Gastrocnemius medialis (tissue), 4 donors: ENCODE measurements around the gene AKR7A3. TPM values are rescaled to one million over a fixed set of nuclear protein-coding genes. Genes with fewer than 3 reads are reported as not detected.
"Not testable (repeated sequence)": the region's sequence is repeated elsewhere in the genome, so short reads cannot be mapped to it uniquely, and the experiment has no call there.

Experiments used
- ATAC-seq, 2 donors: fragments of 150-250 bp; one replicate each; pipeline ENCODE4 v1.9.1; 2016
- DNase-seq, 2 donors: peaks; one replicate each; pipeline ENCODE4 v3.0.0-alpha.2; 2019
- H3K27ac ChIP-seq, 4 donors: fragments of 200-600 bp; sonication (generic); 1 replicate in 1 of 4; 2 replicates in 3 of 4; pipeline ENCODE4 v1.5.1; 2016 to 2018; ENCODE audit warnings: mild to moderate bottlenecking in 2 of 4, moderate library complexity in 1 of 4
- H3K27me3 ChIP-seq, 3 donors: fragments of 200-600 bp; sonication (generic) in 2 of 3; 1 replicate in 1 of 3; 2 replicates in 2 of 3; pipeline versions ENCODE4 v1.5.1 to v1.6.0; 2016 to 2019; ENCODE audit warnings: mild to moderate bottlenecking in 1 of 3, moderate library complexity in 1 of 3
- H3K36me3 ChIP-seq, 2 donors: fragments of 200-600 bp; sonication (generic) in 1 of 2; one replicate each; pipeline ENCODE4 v1.5.1; 2017 to 2018
- H3K4me1 ChIP-seq, 2 donors: fragments of 200-600 bp; sonication (generic) in 1 of 2; one replicate each; pipeline ENCODE4 v1.5.1; 2016 to 2017; ENCODE audit warnings: mild to moderate bottlenecking in 2 of 2
- H3K4me3 ChIP-seq, 4 donors: fragments of 200-600 bp; sonication (generic) in 3 of 4; 1 replicate in 1 of 4; 2 replicates in 3 of 4; pipeline ENCODE4 v1.5.1; 2016 to 2019; ENCODE audit warnings: mild to moderate bottlenecking in 2 of 4
- H3K9me3 ChIP-seq, 3 donors: fragments of 200-600 bp; sonication (generic) in 2 of 3; 1 replicate in 1 of 3; 2 replicates in 2 of 3; pipeline ENCODE4 v1.5.1; 2016 to 2019
- POLR2A ChIP-seq, 2 donors: fragments of 450-650 bp; IDR thresholded peaks; one replicate each; pipeline ENCODE4 v1.6.1; 2017; ENCODE audit warnings: antibody characterized with exemption in 2 of 2, mild to moderate bottlenecking in 2 of 2, moderate library complexity in 2 of 2
- in situ Hi-C, 4 donors: fragments of 200-750 bp; cut with MboI; loops; one replicate each; pipeline versions ENCODE4 v1.15.0 to v1.8.0; 2017; ENCODE audit warnings: low sequenced_read_pairs in 4 of 4
- intact Hi-C: fragments of 100-400 bp; cut with DNase I; formaldehyde crosslinking; loops from one replicate; pipeline ENCODE4 v1.15.1; 2023; ENCODE audit warnings: low total_unique reads
- total RNA-seq, 4 donors: library from RNA; depleted of rRNA; stranded (reverse); fragments of >200 nt; gene quantifications; one replicate each; pipeline versions ENCODE4 v1.1.0 to v1.2.3, GENCODE V29; 2016
- TF ChIP-seq, protein P1 (sequence below), 5 experiments: fragments of 450-650 bp in 3 of 5; fragments of 200-600 bp in 2 of 5; sonication (generic) in 2 of 5; IDR thresholded peaks in 4 of 5; conservative IDR thresholded peaks in 1 of 5; 1 replicate in 4 of 5; 2 replicates in 1 of 5; pipeline ENCODE4 v1.5.1; 2016 to 2019; ENCODE audit warnings: antibody characterized with exemption in 5 of 5, mild to moderate bottlenecking in 3 of 5, moderate library complexity in 3 of 5

The AKR7A3 gene
- total RNA-seq, 4 donors from 2014 or later, result 0.17 to 0.61 (median 0.32) TPM

GRCh38 chr1:19287436-19288185, 959 bp downstream of the AKR7A3 start:
- Histone ChIP-seq H3K27me3 (no peaks in the 10 kb centered on the region), H3K4me3 (no peak overlapping the region), H3K9me3 (no peaks in the 10 kb centered on the region), H3K27ac (no peak overlapping the region), H3K36me3 (no peaks in the 10 kb centered on the region), H3K4me1 (peaks cover 5% of the 10 kb centered on the region in 2 donors)
- no peak for TF ChIP-seq POLR2A (IDR thresholded peaks at IDR 0.05)
- TF ChIP-seq, protein P1, sequence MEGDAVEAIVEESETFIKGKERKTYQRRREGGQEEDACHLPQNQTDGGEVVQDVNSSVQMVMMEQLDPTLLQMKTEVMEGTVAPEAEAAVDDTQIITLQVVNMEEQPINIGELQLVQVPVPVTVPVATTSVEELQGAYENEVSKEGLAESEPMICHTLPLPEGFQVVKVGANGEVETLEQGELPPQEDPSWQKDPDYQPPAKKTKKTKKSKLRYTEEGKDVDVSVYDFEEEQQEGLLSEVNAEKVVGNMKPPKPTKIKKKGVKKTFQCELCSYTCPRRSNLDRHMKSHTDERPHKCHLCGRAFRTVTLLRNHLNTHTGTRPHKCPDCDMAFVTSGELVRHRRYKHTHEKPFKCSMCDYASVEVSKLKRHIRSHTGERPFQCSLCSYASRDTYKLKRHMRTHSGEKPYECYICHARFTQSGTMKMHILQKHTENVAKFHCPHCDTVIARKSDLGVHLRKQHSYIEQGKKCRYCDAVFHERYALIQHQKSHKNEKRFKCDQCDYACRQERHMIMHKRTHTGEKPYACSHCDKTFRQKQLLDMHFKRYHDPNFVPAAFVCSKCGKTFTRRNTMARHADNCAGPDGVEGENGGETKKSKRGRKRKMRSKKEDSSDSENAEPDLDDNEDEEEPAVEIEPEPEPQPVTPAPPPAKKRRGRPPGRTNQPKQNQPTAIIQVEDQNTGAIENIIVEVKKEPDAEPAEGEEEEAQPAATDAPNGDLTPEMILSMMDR (IDR thresholded peaks at IDR 0.05 in 4 of 5, conservative IDR thresholded peaks at IDR 0.05 in 1 of 5), result no peak
- DNase-seq, result no peak
- in situ Hi-C loops (no loop called here), intact Hi-C loops (no loop called here)
- no peak for ATAC-seq

DNA sequence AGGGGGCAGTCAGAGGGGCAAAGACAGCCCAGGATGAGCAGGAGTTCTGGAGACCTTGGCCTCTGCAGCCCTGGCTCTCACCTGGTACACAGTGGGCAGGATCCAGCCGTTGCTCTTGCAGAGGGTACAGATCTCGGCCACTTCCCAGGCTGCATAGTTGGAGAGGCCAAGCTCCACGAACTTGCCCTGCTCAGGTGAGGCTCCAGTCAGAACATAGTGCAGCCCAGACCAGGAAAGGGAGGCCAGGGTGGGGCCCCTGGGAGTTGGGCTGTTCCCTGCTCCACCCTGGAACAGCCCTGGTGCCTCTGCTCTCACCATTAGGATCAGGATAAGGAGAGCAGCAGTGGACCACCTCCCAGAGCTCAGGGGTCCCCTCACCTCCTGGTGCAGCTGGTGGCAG, 2.8 kb downstream of the AKR7A3 start:
- intact Hi-C loops, H3K36me3 ChIP-seq, DNase-seq, ATAC-seq, H3K27me3 ChIP-seq, in situ Hi-C loops, H3K9me3 ChIP-seq, H3K4me3 ChIP-seq, H3K27ac ChIP-seq, H3K4me1 ChIP-seq: not testable (repeated sequence)

DNA sequence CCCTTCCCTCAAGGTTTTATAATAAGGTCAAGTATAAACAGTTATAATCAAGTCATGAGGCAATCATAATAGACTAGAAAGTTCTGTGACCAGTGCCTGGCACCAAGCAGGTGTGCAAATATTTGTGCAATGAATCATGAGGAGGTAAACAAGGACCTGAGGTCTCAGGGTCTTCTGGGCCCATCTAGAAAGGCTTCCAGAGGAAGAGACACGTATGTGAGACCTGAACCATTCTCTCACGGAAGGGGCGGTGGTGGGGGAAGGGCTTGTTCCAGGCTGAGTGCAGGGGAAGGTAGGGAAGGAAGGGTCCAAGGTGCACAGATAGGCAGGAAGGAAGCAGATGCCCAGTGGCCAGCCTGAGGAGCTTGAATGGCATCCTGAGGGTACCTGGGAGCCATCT, 3.2 kb downstream of the AKR7A3 start:
- H3K27me3 ChIP-seq, DNase-seq, intact Hi-C loops, H3K27ac ChIP-seq, ATAC-seq, H3K4me3 ChIP-seq, H3K9me3 ChIP-seq, H3K36me3 ChIP-seq, in situ Hi-C loops, H3K4me1 ChIP-seq: not testable (repeated sequence)

- intact Hi-C loops, result no loop called here
- TF ChIP-seq, protein P1 (IDR thresholded peaks at IDR 0.05 in 4 of 5, conservative IDR thresholded peaks at IDR 0.05 in 1 of 5), result no peak
- TF ChIP-seq POLR2A (IDR thresholded peaks at IDR 0.05), result no peak
- Histone ChIP-seq H3K4me3 (no peak overlapping the region), H3K4me1 (peaks cover 5% of the 10 kb centered on the region in 2 donors), H3K9me3 (no peaks in the 10 kb centered on the region), H3K27ac (no peak overlapping the region), H3K36me3 (no peaks in the 10 kb centered on the region), H3K27me3 (no peaks in the 10 kb centered on the region)
- in situ Hi-C loops, result no loop called here
- no peak for DNase-seq
- ATAC-seq, result no peak
Observed at GRCh38 chr1:19284881-19285280, 3.7 kb downstream of the AKR7A3 start.

GRCh38 chr1:19283891-19284290, 4.7 kb downstream of the AKR7A3 start:
- intact Hi-C loops (no loop called here), in situ Hi-C loops (no loop called here)
- DNase-seq (no peak), ATAC-seq (no peak)
- TF ChIP-seq, protein P1 (IDR thresholded peaks at IDR 0.05 in 4 of 5, conservative IDR thresholded peaks at IDR 0.05 in 1 of 5), result no peak
- TF ChIP-seq POLR2A (IDR thresholded peaks at IDR 0.05), result no peak
- H3K27ac ChIP-seq, result no peak overlapping the region
- H3K4me3 ChIP-seq, result no peak overlapping the region
- H3K27me3 ChIP-seq, result no peaks in the 10 kb centered on the region
- no peaks in the 10 kb centered on the region for H3K36me3 ChIP-seq
- H3K4me1 ChIP-seq, result peaks cover under 1 to 2% of the 10 kb centered on the region in 2 donors
- H3K9me3 ChIP-seq, result no peaks in the 10 kb centered on the region

GRCh38 chr1:19274636-19275035, 13.9 kb downstream of the AKR7A3 start:
- TF ChIP-seq, protein P1 (IDR thresholded peaks at IDR 0.05 in 4 of 5, conservative IDR thresholded peaks at IDR 0.05 in 1 of 5), result no peak
- no peak for TF ChIP-seq POLR2A (IDR thresholded peaks at IDR 0.05)
- H3K27ac ChIP-seq, result no peak overlapping the region
- intact Hi-C loops (no loop called here), in situ Hi-C loops (no loop called here)
- no peak for ATAC-seq
- peaks cover 0 to 3% (median 0%) of the 10 kb centered on the region in 3 donors for H3K27me3 ChIP-seq
- H3K4me3 ChIP-seq, result no peak overlapping the region
- no peaks in the 10 kb centered on the region for H3K9me3 ChIP-seq
- no peaks in the 10 kb centered on the region for H3K4me1 ChIP-seq
- no peak for DNase-seq
- H3K36me3 ChIP-seq, result no peaks in the 10 kb centered on the region

DNA sequence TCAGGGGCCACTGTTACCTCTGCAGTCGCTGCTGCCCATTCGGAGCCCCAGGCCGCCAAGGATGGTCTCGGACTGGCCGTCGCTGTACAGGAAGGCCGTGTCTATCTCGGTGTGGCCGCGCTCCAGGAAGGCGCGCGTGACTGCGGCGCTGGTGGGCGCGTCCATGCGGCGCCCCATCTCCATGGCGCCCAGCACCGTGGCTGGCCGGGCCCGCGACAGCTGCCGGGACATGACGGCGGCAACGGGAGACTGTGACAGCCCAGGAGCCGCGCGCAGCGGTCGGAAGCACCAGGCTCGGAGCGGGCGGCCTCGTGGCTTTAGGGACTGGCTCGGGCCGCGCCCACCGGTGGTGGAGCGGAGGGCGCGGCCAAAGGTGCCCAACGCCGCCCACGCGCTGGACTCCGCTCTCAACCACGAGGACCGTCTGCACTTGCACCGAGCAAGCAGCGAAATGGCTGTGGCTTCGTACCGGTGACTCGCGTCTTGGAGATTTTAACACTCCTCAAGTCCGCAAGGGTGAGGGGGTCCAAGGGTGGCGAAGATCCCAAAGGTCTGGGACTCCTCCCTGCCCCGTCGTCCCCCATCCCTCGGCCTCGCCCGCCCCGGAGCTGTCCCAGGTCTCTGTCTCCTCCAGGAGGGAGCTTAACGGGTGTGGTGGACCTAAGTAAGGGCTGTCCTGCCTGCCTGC, 14.6 kb downstream of the AKR7A3 start:
- intact Hi-C loops, H3K27me3 ChIP-seq: not testable (repeated sequence)

More for the DNA sequence above, 14.6 kb downstream of the AKR7A3 start:
- ATAC-seq, DNase-seq, in situ Hi-C loops, H3K4me1 ChIP-seq, H3K9me3 ChIP-seq, H3K4me3 ChIP-seq, H3K36me3 ChIP-seq, H3K27ac ChIP-seq: not testable (repeated sequence)
